Hematopoietic multipotent progenitor cell treated with erythropoietin and hydrocortisone succinate and interleukin-3 and kit ligand, for 8 days (in vitro differentiated cells): ENCODE data around the gene SAMD4B.
A peak's percentile ranks its signal among the peaks of the same experiment; 100 is the strongest.
"Not testable (repeated sequence)": the region's sequence is repeated elsewhere in the genome, so short reads cannot be mapped to it uniquely, and the experiment has no call there.

Experiments
- DNase-seq: peaks from one replicate; pipeline ENCODE4 v3.0.0-alpha.2; 2015

SAMD4B gene

DNA sequence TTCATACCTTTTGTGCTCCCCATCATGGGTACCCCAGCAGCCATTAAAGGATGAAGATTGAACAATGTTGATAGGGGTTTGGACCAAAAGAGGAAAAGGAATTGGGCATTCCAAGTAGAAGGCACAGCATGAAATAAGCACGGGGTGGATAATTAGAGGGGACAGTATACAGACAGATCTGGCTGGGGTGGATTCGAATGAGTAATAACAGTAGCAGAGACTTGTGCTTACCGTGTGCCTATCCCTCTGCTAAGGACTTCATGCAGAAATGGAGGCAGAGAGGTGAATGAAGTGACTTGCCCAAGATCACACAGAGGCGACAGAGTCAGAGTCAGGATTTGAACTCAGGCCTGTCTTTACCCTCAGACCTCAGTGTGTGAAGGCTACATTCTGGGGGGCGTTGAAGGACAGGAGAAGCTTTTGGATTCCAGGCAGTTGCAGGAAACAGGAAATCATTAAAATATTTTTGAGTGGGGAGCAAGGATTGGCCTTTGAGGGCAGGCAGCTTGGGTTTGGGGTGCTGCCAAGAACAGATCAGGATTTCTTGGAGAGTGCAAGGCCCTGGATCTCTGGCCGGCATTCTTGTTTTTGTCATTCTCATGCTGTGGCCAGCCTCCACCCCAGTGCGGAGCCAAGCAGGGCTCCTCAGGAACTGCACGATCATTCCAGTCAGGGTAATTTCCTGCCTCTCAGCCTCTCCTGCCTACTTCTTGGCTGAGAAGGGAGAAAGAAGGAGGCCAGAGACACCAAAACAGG, 30.0 kb downstream of the SAMD4B start:
- DNase-seq, result no peak

DNA sequence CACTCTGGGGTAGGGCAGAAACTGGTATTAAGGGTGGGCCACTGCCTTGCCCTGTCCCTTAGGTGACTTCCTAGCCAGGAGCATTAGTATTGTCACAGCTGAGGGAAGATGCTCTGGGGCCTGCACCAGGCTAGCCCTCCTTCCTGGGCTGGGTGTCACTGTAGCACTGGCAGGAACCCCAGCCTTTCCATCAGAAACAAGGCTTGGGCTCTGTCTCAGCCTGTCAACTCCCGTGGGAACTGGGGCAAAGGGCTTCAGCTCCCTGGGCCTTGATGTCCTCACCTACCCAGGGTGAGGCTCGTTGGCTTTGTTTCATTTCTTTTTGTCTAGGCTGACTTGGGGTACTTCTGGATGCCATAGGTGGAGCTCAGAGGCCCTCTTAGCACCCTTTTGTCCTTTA, 30.7 kb downstream of the SAMD4B start:
- no peak for DNase-seq

DNA sequence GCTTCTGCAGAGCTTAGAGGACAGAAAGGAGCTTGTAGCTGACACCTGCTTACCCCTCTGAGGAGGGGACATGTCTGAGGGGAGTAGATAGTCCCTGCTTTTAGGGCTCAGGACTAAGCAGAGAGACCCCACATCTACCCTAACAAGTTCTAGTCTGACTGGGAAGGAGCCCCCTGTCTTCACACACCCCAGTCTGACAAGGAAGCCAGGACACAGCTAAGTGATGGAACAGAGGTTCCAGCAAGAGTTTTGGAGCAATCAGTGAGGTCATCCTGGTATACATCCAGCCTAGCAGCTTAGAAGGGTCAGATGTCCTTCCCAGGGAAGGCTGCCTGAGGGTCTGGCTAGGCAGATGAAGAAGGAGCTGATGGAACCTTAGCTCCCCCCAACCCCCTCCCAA, 33.7 kb downstream of the SAMD4B start:
- no peak for DNase-seq

DNA sequence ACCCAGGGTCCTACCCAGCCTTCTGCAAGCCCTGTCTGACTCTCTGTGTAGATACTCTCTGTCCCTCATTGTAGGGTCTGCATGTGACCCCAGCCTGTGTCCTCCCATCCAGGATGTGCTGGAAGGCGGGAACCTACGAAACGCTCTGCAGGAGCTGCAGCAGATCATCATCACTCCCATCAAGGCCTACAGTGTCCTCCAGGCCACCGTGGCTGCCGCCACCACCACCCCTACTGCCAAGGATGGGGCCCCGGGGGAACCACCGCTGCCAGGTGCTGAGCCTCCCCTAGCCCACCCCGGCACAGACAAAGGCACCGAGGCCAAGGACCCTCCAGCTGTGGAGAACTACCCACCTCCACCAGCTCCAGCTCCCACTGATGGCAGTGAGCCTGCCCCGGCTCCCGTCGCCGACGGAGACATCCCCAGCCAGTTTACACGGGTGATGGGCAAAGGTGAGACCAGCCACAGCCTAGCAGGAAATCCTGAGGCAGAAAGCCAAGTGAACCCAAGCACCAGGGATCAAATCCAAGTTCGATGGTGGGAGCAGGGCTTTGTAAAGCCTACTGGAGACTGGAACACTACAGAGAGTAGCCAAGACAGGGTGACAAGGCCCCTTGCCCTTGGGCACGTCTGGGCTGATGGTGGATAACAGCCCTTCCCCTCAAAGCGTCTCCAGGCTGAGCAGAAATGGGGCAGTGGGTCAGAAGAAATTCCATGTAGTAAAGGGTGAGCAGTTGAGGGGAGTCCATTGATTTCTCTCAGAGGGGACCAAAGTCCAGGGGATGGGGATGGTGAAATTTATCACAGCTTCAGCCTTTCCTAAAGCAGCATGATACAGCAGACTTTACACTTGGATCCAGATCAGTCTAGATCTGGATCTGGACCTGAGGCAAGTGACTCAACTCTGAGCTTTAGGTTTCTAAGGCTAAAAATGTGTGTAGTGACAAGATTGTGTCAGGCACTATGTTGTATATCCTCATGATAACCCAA, 35.4 kb downstream of the SAMD4B start:
- no peak for DNase-seq

DNA sequence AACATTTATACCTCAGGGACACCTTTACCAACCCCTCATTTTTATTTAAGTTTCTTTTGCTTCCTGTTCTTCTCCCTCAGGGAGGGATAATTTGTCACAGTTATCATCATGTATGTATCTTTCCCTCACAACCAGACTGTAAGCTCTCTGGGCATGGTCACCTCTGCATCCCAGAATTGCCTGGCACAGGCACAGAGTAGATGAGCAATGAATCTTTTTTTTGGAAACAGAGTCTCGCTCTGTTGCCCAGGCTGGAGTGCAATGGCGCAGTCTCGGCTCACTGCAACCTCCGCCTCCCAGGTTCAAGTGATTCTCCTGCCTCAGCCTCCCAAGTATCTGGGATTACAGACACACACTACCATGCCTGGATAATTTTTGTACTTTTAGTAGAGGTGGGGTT, 37.1 kb downstream of the SAMD4B start:
- not testable (repeated sequence) for DNase-seq

DNA sequence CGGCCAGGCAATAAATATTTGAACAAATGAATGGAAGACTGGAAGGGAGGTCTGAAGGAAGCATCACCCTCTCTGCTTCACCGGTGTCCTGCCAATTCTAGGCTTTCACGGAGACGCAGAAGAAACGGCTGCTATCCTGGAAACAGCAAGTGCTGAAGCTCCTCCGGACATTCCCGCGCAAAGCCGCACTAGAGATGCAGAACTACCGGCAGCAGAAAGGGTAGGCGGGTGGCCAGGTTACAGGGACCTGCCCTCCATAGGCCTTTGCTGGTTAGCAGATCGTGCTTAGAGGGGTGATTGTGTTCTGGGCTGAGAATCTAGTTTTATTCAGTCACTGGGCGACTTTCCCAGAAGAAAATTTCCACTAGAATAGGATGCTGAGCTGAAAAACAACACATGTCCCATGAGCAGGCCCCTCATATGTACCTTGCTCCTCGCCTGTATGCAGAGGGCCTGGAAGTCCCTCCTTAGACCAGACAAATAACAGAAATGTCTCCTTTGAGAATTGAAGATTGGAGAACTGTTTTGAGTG, 37.7 kb downstream of the SAMD4B start:
- no peak for DNase-seq

DNA sequence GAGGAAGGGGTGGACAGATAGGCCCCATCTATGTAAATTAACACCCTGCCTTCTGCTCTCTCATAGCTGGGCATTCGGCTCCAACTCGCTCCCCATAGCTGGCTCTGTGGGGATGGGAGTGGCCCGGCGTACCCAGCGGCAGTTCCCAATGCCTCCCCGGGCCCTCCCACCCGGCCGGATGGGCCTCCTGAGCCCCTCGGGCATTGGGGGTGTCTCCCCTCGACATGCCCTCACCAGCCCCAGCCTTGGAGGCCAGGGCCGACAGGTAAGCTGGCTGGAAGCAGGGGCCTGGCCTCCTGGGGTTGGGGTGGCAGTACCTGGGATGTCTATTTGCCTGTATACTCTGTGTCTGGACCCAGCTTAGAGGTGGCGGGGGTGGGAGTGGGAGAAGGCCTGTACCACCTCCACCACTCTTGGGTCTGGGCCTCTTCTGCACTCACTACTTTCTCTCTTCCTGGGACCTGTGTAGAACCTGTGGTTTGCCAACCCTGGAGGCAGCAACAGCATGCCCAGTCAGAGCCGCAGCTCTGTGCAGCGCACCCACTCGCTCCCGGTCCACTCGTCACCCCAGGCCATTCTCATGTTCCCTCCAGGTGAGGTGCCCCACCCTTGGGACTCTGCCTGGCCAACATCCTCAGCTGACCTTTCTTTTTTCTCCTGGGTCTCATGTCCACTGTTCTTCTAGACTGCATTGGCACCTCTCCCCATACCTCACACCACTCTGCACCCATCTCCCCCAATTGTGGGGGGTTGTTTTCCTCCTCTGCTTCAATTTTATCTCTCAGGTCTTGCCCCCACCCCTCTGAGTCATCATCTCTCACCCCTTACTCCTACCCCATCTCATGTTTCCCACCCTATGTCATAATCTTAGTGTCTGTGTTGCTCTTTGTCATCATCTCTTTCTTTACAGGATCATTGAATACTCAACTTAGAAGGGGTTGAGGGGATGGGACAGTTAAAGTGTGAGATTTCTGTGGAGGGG, 38.6 kb downstream of the SAMD4B start:
- no peak for DNase-seq

DNA sequence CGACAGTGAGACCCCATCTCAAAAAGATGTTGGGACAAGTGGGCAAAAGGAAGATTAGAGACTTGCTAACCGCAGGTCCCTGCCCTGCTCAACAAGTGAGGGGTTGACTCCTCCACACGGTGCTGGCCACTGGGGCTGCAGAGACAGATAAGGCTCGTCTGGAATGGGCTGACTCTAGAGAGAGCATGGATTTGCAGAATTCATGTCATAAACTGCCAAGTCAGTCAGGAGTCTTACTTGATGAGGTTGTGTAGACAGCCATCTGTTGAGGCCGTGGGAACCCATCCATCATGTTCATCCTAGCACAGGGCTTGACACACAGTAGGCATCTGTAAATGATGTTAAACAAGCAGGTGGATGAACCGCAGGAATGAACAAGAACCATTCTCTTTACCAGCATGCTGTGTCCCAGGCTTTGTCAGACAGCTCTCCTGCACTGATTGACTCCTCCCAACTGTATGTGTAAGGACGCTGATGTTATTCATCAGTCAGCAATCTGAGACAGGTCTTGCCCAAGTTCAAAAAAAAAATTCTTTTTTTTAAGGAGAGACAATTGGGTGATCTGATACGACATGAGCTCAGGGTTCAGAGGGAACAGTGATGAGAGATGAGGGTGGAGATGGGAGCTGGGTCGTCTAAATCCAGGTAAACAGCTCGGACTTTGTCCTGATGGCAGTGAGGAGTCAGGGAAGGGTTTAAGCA, 39.8 kb downstream of the SAMD4B start:
- DNase-seq, result peak; percentile 82

DNA sequence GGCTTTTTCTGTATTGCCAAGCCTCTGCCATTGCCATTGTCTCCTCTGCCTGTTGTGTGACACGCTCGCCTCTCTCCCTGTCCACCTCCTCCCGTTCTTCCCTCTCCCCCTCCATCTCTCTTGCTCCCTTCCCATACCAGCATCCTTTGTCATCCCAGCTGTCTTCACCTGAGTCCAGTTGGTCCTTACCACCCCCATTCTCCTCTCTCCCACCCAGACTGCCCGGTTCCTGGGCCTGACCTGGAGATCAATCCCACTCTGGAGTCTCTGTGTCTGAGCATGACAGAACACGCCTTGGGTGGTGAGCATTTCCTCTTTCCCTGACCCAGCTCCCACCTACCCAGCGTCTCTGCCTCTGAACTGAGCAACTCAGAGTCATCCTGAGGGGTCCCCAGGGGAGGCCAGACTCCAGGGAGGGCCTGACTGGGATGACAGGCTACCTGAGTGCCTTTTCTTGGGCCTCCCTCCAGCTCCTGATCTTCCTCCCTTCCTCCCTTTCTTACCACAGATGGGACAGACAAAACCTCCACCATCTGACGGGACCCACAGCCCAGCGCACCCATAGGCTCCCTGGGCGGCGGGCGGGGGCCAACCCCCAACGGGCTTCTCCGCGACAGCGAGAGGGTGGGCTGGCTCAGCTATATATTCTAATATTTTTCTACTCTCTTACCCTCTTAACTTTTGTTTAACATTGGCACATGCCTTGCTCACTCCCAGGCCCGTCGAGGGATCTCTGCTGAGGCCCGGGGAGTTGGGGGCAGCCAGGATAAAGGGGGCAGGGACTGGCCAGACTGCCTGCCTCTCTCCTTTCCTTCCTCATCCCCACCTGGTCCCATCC, 41.0 kb downstream of the SAMD4B start:
- no peak for DNase-seq

DNA sequence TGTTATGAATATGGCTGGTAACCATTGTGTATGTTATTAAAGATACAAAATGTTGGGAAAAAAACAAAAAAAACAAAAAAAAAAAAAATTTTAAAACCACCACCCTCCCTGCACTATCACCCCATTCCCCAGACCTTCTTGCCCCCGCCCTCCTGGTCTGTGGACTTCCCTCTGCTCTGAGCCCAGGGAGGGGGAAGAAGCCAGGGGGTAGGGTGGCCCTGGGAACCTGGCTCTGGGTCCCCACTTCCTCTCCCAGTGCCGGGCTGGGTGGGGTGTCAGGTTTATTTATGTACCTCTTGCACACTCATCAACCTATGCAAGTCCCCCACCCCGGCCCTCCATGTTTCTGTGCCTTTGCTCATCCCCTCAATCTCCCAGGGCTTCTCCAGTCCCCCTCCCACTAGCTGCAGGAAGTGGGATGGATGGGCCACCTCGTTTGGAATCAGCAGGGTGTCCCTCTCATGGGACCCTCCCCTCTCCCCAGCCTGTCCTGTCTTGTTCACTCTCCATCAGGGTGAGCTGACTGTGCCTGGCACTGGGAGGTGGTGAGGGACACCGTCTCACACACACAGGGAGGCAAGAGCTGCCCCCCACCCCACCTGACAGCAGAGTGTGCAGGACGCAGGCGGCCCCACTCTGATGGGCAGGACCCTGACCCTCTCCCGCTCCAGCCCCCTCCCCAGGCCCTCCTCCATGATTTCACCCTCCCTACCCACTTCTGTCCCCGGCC, 42.8 kb downstream of the SAMD4B start:
- no peak for DNase-seq

DNA sequence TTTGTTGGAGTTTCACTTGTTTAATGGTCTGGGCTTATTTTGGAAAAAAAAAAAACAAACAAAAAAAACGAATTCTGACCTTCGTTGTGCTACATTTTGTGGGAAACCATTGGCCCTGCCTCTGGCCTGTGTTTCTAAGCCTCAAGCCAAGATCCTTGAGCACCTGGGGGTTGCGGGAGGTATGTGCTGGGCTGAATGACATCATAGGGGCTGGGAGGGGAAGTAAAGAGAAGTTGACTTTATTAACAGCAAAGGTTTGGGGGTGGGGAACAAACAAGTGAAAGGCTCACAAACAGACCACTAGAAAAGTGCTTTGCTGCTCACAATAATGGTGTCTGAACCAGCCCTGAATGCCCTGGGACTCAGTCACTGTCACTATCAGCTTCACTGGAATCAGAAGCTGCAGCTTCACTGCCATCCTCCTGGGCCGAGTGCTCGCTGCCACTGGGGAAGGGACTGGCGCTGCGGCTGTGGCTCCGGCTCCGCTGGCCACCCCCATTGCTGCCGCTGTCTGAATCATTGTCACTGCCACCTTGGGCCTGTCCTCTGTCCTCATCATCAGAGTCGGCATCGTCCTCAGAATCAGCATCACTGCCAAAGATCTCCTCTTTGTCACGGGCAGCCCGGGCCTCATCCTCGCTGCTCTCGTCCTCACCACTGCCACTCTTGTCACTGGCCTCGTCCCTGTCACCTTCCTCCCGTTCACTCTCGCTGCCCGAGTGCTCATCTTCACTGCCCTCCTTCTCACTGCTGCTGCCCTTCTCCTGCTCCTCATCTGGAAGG, 43.6 kb downstream of the SAMD4B start:
- no peak for DNase-seq

DNA sequence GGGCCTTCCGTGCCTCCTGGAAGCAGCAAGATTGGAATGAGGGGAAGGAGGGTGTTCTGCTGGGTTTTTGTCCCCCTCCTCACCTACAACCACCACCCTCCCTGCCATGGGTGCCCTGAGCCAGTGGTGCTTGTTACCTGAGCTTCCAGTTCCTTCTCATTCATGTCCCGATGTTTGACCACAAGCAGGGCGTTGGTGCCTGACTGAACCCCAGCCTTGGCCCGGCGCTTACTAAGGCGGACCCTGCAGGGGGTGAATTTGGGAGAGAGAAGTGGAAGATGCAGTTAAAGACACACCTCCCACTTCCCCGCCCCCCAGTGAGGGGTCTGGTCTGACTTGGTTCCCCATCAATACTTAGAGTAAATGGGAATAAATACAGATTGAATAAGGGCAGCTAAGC, 44.3 kb downstream of the SAMD4B start:
- no peak for DNase-seq

DNA sequence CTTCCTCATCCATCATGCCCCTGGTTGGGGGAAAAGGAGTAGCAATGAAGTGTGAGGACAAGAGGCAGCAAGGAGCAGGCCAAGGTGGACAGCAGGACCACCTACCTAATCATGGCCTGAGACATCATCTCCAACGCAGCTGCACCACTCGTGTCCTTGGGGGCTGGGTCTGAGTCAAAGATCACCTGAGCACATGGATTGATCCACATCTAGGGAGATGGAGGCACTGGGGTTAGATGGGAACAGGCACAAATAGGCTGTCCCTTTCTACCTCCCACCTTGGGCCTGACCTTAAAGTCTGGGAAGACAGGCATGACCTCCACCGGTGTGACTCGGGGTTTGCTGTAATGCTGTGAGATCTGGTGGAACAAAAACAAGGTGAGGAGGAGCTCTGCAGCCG, 46.4 kb downstream of the SAMD4B start:
- DNase-seq, result no peak

DNA sequence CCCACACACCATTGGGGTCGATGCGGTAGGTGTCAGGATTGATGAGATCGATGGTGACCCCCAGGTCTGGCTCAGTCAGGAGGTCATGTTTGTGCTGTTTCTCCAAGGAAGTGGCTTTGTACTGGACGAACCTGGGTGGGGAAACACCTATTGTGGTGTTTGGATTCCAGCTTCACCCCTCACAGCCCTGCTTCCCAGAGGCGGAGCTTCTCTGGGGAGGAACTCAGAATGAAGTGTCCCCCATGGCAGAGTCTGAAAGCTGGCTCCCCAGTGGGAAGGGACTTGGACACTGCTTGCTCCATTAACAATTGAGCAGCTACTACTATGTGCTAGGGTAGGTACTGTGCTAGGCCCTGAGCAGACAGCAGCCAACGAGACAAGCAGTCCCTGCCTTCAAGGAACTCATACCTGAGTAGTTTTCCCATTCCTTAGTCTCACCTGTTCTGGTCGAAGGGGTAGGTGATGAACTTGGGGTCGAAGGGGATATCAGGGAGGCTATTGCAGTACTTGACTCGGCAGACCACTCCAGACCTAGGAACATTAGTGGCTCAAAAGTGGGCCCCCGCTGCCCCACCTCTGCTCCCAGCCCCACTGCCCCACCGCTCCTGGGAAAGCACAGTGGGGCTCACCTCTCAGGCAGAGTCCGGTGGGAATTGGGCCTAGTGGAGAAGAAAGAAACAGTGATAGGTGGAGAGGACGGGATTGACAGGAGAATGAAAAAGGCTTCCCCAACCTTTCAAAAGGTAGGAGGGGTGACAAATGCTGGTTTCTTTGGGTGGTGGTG, 47.6 kb downstream of the SAMD4B start:
- no peak for DNase-seq

DNA sequence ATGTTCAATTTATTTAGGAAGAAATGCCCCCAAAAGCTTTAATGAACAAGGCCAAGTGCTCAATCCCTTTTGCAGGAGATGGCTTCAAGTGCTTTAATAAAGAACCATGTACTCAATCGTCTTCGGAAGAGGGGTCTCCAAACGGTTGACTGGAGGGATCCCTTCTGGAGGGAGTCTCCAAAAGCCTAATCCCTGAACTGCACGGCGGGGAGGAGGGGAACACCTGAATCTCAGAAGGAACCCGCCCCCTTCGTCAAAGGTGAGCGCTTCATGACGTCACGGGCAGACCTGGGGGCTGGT, 48.2 kb downstream of the SAMD4B start:
- no peak for DNase-seq

DNA sequence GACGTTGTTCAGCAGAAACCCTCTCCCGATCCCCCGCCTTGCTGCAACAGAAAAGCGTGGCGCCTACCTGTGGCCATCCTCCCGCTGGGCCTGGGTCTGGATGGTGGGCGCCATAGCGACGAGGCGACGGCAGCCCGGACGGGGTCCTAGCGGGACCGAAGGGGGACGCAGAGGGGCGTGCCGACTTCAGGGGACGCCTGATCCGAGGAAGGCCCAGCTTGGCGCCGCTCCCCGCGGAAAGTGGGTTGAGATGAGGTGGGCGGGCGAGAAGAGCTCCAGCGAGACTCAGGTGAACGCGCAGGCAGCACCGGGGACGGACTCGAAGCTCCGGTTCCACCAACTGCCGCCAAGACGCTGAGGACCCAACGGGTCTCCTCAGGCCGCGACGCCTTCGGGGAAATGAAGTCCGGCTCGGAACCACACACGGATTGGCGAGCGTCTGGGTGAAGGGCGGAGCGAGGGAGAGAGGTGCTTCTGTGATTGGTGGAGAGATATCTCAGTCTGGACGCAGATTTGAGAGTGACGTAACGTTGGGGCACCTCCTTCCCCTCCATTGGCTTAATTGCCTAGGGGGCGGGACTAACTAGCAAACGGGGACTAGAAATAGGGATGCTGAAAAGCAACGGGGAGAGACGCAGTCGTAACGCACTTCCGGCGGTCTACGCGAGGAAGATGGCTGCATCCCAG, 48.7 kb downstream of the SAMD4B start, which contains the start of the genes MED29 and PAF1:
Gene MED29, plus strand, starts transcription at position 628 of the 687 bp plus-strand sequence. Its CDS starts 45 bp downstream, at position 673.
Gene PAF1, minus strand, starts transcription at position 356 of the 687 bp plus-strand sequence. Its CDS starts 242 bp downstream, at position 114.
- peak; percentile 100 for DNase-seq
